ENCODE data around the gene TSPYL4. TPM values are rescaled to one million over a fixed set of nuclear protein-coding genes. Genes with fewer than 3 reads are reported as not detected.
A peak's percentile ranks its signal among the peaks of the same experiment; 100 is the strongest.

Gene TSPYL4
- polyA plus RNA-seq, 3 donors: 1.8 to 3.6 (median 2.2) TPM

DNA sequence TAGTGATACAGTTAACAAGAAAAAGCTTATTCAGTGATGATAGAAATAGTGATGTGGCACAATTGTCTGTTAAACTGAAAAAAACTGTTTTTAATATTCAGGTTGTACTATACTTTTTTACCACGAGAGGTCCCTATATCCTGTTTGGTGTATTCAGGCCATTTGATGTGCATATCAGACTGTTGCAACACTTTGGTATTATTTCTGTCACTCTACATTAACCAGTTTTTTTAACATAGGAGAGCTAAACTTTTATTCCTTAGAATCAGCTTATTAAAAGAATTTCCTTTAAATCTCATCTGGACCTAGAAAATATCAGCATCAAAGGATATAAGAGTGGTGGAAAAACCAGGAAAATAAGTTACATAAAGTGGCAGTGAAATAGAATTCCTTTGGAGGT, 36.8 kb downstream of the TSPYL4 start:
- Histone ChIP-seq H3K9me3 (replicated peaks in 1 of 2; ENCODE audit: control insufficient read depth in 1 of 2, insufficient read depth in 1 of 2, low read length in 2 of 2) (no peaks in the 10 kb centered on the region), H3K9ac (ENCODE audit: insufficient read depth, low read length, poor library complexity, severe bottlenecking) (no peak overlapping the region), H3K36me3 (replicated peaks in 1 of 2; ENCODE audit: control insufficient read depth in 1 of 2, insufficient read depth in 2 of 2, low read length in 2 of 2) (no peaks in the 10 kb centered on the region), H3K4me2 (replicated peaks; ENCODE audit: extremely low read depth, low read length, poor library complexity, severe bottlenecking) (no peak overlapping the region), H4K20me1 (ENCODE audit: insufficient read depth, low read length) (no peaks in the 10 kb centered on the region), H3K27ac (ENCODE audit: low read depth in 1 of 2, low read length in 2 of 2) (no peak overlapping the region), H2AFZ (ENCODE audit: insufficient read depth, low read depth, low read length, poor library complexity, severe bottlenecking) (no peak overlapping the region), H3K27me3 (ENCODE audit: control insufficient read depth in 2 of 2, insufficient read depth in 2 of 2, low read length in 2 of 2) (no peaks in the 10 kb centered on the region), H3K4me1 (ENCODE audit: control insufficient read depth in 1 of 2, insufficient read depth in 2 of 2, low read length in 2 of 2) (no peaks in the 10 kb centered on the region), H3K4me3 (replicated peaks in 1 of 3; ENCODE audit: low read depth in 2 of 3, low read length in 3 of 3) (no peak overlapping the region), H3K79me2 (ENCODE audit: insufficient read depth, low read length) (no peaks in the 10 kb centered on the region)
- Mint-ChIP-seq H3K36me3 (peaks cover 0 to 9% of the 10 kb centered on the region in 2 donors), H3K4me3 (no peak overlapping the region), H3K27me3 (ENCODE audit: low read depth in 3 of 3) (no peaks in the 10 kb centered on the region), H3K27ac (no peak overlapping the region), H3K9me3 (no peaks in the 10 kb centered on the region), H3K4me1 (no peaks in the 10 kb centered on the region)
- TF ChIP-seq, protein P1, sequence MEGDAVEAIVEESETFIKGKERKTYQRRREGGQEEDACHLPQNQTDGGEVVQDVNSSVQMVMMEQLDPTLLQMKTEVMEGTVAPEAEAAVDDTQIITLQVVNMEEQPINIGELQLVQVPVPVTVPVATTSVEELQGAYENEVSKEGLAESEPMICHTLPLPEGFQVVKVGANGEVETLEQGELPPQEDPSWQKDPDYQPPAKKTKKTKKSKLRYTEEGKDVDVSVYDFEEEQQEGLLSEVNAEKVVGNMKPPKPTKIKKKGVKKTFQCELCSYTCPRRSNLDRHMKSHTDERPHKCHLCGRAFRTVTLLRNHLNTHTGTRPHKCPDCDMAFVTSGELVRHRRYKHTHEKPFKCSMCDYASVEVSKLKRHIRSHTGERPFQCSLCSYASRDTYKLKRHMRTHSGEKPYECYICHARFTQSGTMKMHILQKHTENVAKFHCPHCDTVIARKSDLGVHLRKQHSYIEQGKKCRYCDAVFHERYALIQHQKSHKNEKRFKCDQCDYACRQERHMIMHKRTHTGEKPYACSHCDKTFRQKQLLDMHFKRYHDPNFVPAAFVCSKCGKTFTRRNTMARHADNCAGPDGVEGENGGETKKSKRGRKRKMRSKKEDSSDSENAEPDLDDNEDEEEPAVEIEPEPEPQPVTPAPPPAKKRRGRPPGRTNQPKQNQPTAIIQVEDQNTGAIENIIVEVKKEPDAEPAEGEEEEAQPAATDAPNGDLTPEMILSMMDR (IDR thresholded peaks at IDR 0.05): peak; percentile 40
- no CpG with 5 or more reads among the region's 1 CpG for WGBS (ENCODE audit: insufficient coverage)
- peak; percentile 16 to 47 (median 30) for DNase-seq
- intact Hi-C loops (cut with micrococcal nuclease): no loop called here

DNA sequence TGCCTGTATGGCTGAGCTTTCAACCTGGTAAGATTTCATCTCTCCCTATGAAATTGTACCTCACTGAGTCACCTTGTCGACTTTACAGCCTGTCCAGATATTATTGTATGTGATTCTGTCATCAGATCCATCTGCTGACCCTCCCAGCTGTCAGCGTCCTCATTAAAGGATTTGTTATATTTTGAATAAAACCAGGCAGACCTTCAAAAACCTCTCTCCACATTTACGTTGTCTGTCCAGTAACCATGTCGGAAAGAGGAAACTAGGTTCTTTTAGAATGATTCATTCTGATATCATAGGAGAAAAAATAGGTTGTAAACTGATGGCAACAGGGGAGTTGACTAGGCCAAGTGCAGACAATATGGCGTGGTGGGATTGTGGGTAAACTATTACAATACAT, 38.5 kb downstream of the TSPYL4 start:
- H4K20me1 ChIP-seq (ENCODE audit: insufficient read depth, low read length): no peaks in the 10 kb centered on the region
- H3K4me1 ChIP-seq (ENCODE audit: control insufficient read depth in 1 of 2, insufficient read depth in 2 of 2, low read length in 2 of 2): no peaks in the 10 kb centered on the region
- TF ChIP-seq, protein P1 (IDR thresholded peaks at IDR 0.05): no peak
- H3K27me3 ChIP-seq (ENCODE audit: control insufficient read depth in 2 of 2, insufficient read depth in 2 of 2, low read length in 2 of 2): no peaks in the 10 kb centered on the region
- no peaks in the 10 kb centered on the region for H3K79me2 ChIP-seq (ENCODE audit: insufficient read depth, low read length)
- no peak overlapping the region for H3K4me2 ChIP-seq (replicated peaks; ENCODE audit: extremely low read depth, low read length, poor library complexity, severe bottlenecking)
- no peak overlapping the region for H3K27ac ChIP-seq (ENCODE audit: low read depth in 1 of 2, low read length in 2 of 2)
- no peak overlapping the region for H3K4me3 ChIP-seq (replicated peaks in 1 of 3; ENCODE audit: low read depth in 2 of 3, low read length in 3 of 3)
- DNase-seq: no peak
- H3K9me3 ChIP-seq (replicated peaks in 1 of 2; ENCODE audit: control insufficient read depth in 1 of 2, insufficient read depth in 1 of 2, low read length in 2 of 2): no peaks in the 10 kb centered on the region
- H3K9ac ChIP-seq (ENCODE audit: insufficient read depth, low read length, poor library complexity, severe bottlenecking): no peak overlapping the region
- H3K9me3 Mint-ChIP-seq: no peaks in the 10 kb centered on the region
- H3K27ac Mint-ChIP-seq: no peak overlapping the region
- no CpG with 5 or more reads among the region's 5 CpGs for WGBS (ENCODE audit: insufficient coverage)
- no peaks in the 10 kb centered on the region for H3K36me3 Mint-ChIP-seq
- no peaks in the 10 kb centered on the region for H3K4me1 Mint-ChIP-seq
- no peaks in the 10 kb centered on the region for H3K36me3 ChIP-seq (replicated peaks in 1 of 2; ENCODE audit: control insufficient read depth in 1 of 2, insufficient read depth in 2 of 2, low read length in 2 of 2)
- no peak overlapping the region for H3K4me3 Mint-ChIP-seq
- H3K27me3 Mint-ChIP-seq (ENCODE audit: low read depth in 3 of 3): no peaks in the 10 kb centered on the region
- intact Hi-C loops (cut with micrococcal nuclease): no loop called here
- no peak overlapping the region for H2AFZ ChIP-seq (ENCODE audit: insufficient read depth, low read depth, low read length, poor library complexity, severe bottlenecking)

Data from CD14-positive monocyte (primary cell).